T-cell (primary cell): Measurements from ENCODE around the gene EIF3M. TPM values are rescaled to one million over a fixed set of nuclear protein-coding genes. Genes with fewer than 3 reads are reported as not detected.

ENCODE experiments used
- ATAC-seq, 4 experiments: fragments of 200-7000 bp in 3 of 4; fragments of 150-1000 bp in 1 of 4; cut with Tn5 transposase; replicated peaks in 1 of 4; 1 replicate in 3 of 4; 2 replicates in 1 of 4; pipeline ENCODE4 v1.10.0; 2021; ENCODE audit warnings: moderate library complexity in 3 of 4, mild to moderate bottlenecking in 2 of 4, moderate number of reproducible peaks in 1 of 4
- CTCF ChIA-PET, 2 donors: fragments of 300-600 bp; sonication (Branson Sonifier 250); formaldehyde crosslinking; loops; one replicate each; lab custom pipeline; 2022; ENCODE audit warnings: antibody characterized with exemption in 2 of 2; lab: Charles Lee
- POLR2A ChIA-PET, 2 donors: fragments of 300-600 bp; sonication (Branson Sonifier 250); formaldehyde crosslinking; loops; one replicate each; lab custom pipeline; 2022; ENCODE audit warnings: antibody characterized with exemption in 2 of 2; lab: Charles Lee
- DNase-seq, 35 experiments: peaks; one replicate each; pipeline versions ENCODE4 v3.0.0 to v3.0.0-alpha.2; 2013 to 2023
- H3K27ac ChIP-seq: one replicate; pipeline ENCODE4 v1.5.1; 2013; ENCODE audit warnings: low read length
- H3K27me3 ChIP-seq, 2 experiments: replicated peaks in 1 of 2; 1 replicate in 1 of 2; 2 replicates in 1 of 2; pipeline versions ENCODE4 v1.6.1 to v1.7.0; 2013; ENCODE audit warnings: low read length in 1 of 2, mixed read lengths in 1 of 2; ENCODE audit not compliant: control insufficient read depth in 2 of 2, insufficient read depth in 2 of 2; ENCODE audit errors: extremely low read depth in 1 of 2
- H3K36me3 ChIP-seq, 2 donors: 1 replicate in 1 of 2; 2 replicates in 1 of 2; pipeline versions ENCODE4 v1.6.1 to v1.7.0; 2013; ENCODE audit warnings: low read length in 1 of 2; ENCODE audit not compliant: control insufficient read depth in 2 of 2, insufficient read depth in 1 of 2; ENCODE audit errors: extremely low read depth in 1 of 2
- H3K4me1 ChIP-seq, 2 experiments: 1 replicate in 1 of 2; 2 replicates in 1 of 2; pipeline versions ENCODE4 v1.6.1 to v1.7.0; 2013; ENCODE audit warnings: low read length in 2 of 2, mixed read lengths in 1 of 2; ENCODE audit not compliant: insufficient read depth in 2 of 2, control insufficient read depth in 1 of 2; ENCODE audit errors: extremely low read depth in 1 of 2
- H3K4me3 ChIP-seq, 2 donors: 1 replicate in 1 of 2; 2 replicates in 1 of 2; pipeline versions ENCODE4 v1.5.1 to v1.7.0; 2013; ENCODE audit warnings: mild to moderate bottlenecking in 2 of 2, low read length in 1 of 2, moderate library complexity in 1 of 2; ENCODE audit not compliant: control insufficient read depth in 1 of 2; ENCODE audit errors: extremely low read depth in 1 of 2
- H3K9me3 ChIP-seq: 2 replicates; pipeline ENCODE4 v1.7.0; 2013
- H3K27ac Mint-ChIP-seq, 2 donors: one replicate each; pipeline ENCODE4 v1.8.0; 2020 to 2021; ENCODE audit warnings: mild to moderate bottlenecking in 2 of 2, mixed read lengths in 2 of 2
- H3K27me3 Mint-ChIP-seq, 2 donors: one replicate each; pipeline ENCODE4 v1.8.0; 2021 to 2022; ENCODE audit warnings: mixed read lengths in 2 of 2
- H3K36me3 Mint-ChIP-seq: one replicate; pipeline ENCODE4 v1.8.0; 2021; ENCODE audit warnings: mixed read lengths
- H3K4me1 Mint-ChIP-seq, 3 donors: one replicate each; pipeline ENCODE4 v1.8.0; 2020 to 2022; ENCODE audit warnings: mixed read lengths in 3 of 3, mild to moderate bottlenecking in 1 of 3
- H3K4me3 Mint-ChIP-seq, 3 donors: one replicate each; pipeline ENCODE4 v1.8.0; 2020 to 2022; ENCODE audit warnings: mild to moderate bottlenecking in 3 of 3, mixed read lengths in 3 of 3, moderate library complexity in 3 of 3
- H3K9me3 Mint-ChIP-seq, 3 donors: one replicate each; pipeline ENCODE4 v1.8.0; 2020 to 2022; ENCODE audit warnings: mixed read lengths in 3 of 3
- WGBS: methylation state at CpG from one replicate; pipeline ENCODE4 v1.1.5; 2013; ENCODE audit warnings: missing lambda C conversion rate; ENCODE audit not compliant: insufficient coverage; 5-methylcytosine and 5-hydroxymethylcytosine counted together
- total RNA-seq, 35 experiments: library from RNA in 6 of 35; stranded (reverse) in 6 of 35; fragments of 120-200 nt in 1 of 35; gene quantifications; one replicate each; pipeline versions ENCODE4 v1.2.1 to v1.2.4 and lab custom pipeline; 2013 to 2026

EIF3M gene
- total RNA-seq, 5 donors from 2014 or later (not counting 1 experiment from before 2014, with no cell fraction given) = 184 to 229 (median 209) TPM

- H3K9me3 ChIP-seq = no peaks in the 10 kb centered on the region
- Mint-ChIP-seq H3K27me3 (no peaks in the 10 kb centered on the region), H3K27ac (no peak overlapping the region), H3K4me3 (no peak overlapping the region), H3K9me3 (no peaks in the 10 kb centered on the region), H3K36me3 (no peaks in the 10 kb centered on the region), H3K4me1 (peaks cover 5 to 7% (median 7%) of the 10 kb centered on the region in 3 donors)
- no peaks in the 10 kb centered on the region for H3K27me3 ChIP-seq
- no peak overlapping the region for H3K4me3 ChIP-seq
- no peak overlapping the region for H3K27ac ChIP-seq
- CTCF ChIA-PET = no interaction called here
- POLR2A ChIA-PET = no interaction called here
- H3K4me1 ChIP-seq = no peaks in the 10 kb centered on the region
- DNase-seq (no peak), ATAC-seq (no peak)
- 99% methylated on average over 11 of the region's 11 CpGs for WGBS
- no peaks in the 10 kb centered on the region for H3K36me3 ChIP-seq
These were observed 21.8 kb upstream of the EIF3M start for GRCh38 chr11:32561835-32562234.

- Histone ChIP-seq H3K9me3 (no peaks in the 10 kb centered on the region), H3K4me3 (no peak overlapping the region), H3K36me3 (no peaks in the 10 kb centered on the region), H3K27me3 (no peaks in the 10 kb centered on the region), H3K27ac (no peak overlapping the region), H3K4me1 (no peaks in the 10 kb centered on the region)
- Mint-ChIP-seq H3K4me3 (no peak overlapping the region), H3K9me3 (no peaks in the 10 kb centered on the region), H3K27ac (no peak overlapping the region), H3K27me3 (no peaks in the 10 kb centered on the region), H3K36me3 (no peaks in the 10 kb centered on the region), H3K4me1 (peaks cover 9 to 14% (median 12%) of the 10 kb centered on the region in 3 donors)
- POLR2A ChIA-PET = no interaction called here
- ATAC-seq (no peak), DNase-seq (no peak)
- CTCF ChIA-PET = no interaction called here
- 91% methylated on average over 5 of the region's 10 CpGs for WGBS
These were observed 20.6 kb upstream of the EIF3M start for GRCh38 chr11:32562839-32563599.

- H3K4me3 ChIP-seq = no peak overlapping the region
These were observed 20.1 kb upstream of the EIF3M start for GRCh38 chr11:32563600-32563959.

GRCh38 chr11:32566517-32566916, 17.1 kb upstream of the EIF3M start:
- Mint-ChIP-seq H3K4me3 (no peak overlapping the region), H3K27ac (peak overlapping the region in 1 of 2 donors; percentile 39), H3K4me1 (peaks cover 12 to 18% (median 13%) of the 10 kb centered on the region in 3 donors), H3K36me3 (no peaks in the 10 kb centered on the region), H3K27me3 (peaks cover 7 to 12% of the 10 kb centered on the region in 2 donors), H3K9me3 (no peaks in the 10 kb centered on the region)
- Histone ChIP-seq H3K27ac (no peak overlapping the region), H3K4me3 (no peak overlapping the region), H3K36me3 (no peaks in the 10 kb centered on the region), H3K9me3 (no peaks in the 10 kb centered on the region), H3K4me1 (no peaks in the 10 kb centered on the region), H3K27me3 (no peaks in the 10 kb centered on the region)
- ATAC-seq (no peak), DNase-seq (no peak)
- ChIA-PET CTCF (no interaction called here), POLR2A (interaction anchor here in 1 of 2 donors (0.7 kb wide), 1 partner anchor 975 kb away, joined by 3 read pairs; no protein-coding TSS in a partner anchor)
- WGBS = no CpG with 5 or more reads among the region's 2 CpGs

More at GRCh38 chr11:32563600-32563959, 20.1 kb upstream of the EIF3M start:
- Mint-ChIP-seq H3K27ac (no peak overlapping the region), H3K4me3 (no peak overlapping the region), H3K36me3 (no peaks in the 10 kb centered on the region), H3K27me3 (no peaks in the 10 kb centered on the region), H3K4me1 (peaks cover 9 to 14% (median 12%) of the 10 kb centered on the region in 3 donors), H3K9me3 (no peaks in the 10 kb centered on the region)
- DNase-seq = no peak
- H3K4me1 ChIP-seq = no peaks in the 10 kb centered on the region
- ChIA-PET POLR2A (no interaction called here), CTCF (no interaction called here)
- no peaks in the 10 kb centered on the region for H3K36me3 ChIP-seq
- H3K27ac ChIP-seq = no peak overlapping the region
- WGBS = 80% methylated on average over 1 of the region's 3 CpGs
- ATAC-seq = no peak
- no peaks in the 10 kb centered on the region for H3K27me3 ChIP-seq
- no peaks in the 10 kb centered on the region for H3K9me3 ChIP-seq

GRCh38 chr11:32567154-32567553, 16.5 kb upstream of the EIF3M start:
- Mint-ChIP-seq H3K9me3 (no peaks in the 10 kb centered on the region), H3K36me3 (no peaks in the 10 kb centered on the region), H3K27me3 (peaks cover 9 to 14% of the 10 kb centered on the region in 2 donors), H3K4me1 (peaks cover 14 to 23% (median 15%) of the 10 kb centered on the region in 3 donors), H3K4me3 (no peak overlapping the region), H3K27ac (no peak overlapping the region)
- H3K27ac ChIP-seq = no peak overlapping the region
- no peaks in the 10 kb centered on the region for H3K4me1 ChIP-seq
- WGBS = no CpG with 5 or more reads among the region's 1 CpG
- no peaks in the 10 kb centered on the region for H3K36me3 ChIP-seq
- H3K4me3 ChIP-seq = no peak overlapping the region
- POLR2A ChIA-PET = no interaction called here
- ATAC-seq (no peak), DNase-seq (no peak)
- H3K27me3 ChIP-seq = no peaks in the 10 kb centered on the region
- CTCF ChIA-PET = no interaction called here
- H3K9me3 ChIP-seq = no peaks in the 10 kb centered on the region

- no peaks in the 10 kb centered on the region for H3K36me3 ChIP-seq
- H3K4me3 Mint-ChIP-seq = no peak overlapping the region
- H3K4me1 ChIP-seq = no peaks in the 10 kb centered on the region
- no peaks in the 10 kb centered on the region for H3K27me3 ChIP-seq
- H3K9me3 Mint-ChIP-seq = no peaks in the 10 kb centered on the region
- H3K27ac ChIP-seq = no peak overlapping the region
- no peak overlapping the region for H3K27ac Mint-ChIP-seq
- H3K4me1 Mint-ChIP-seq = peaks cover 14 to 23% (median 15%) of the 10 kb centered on the region in 3 donors
- H3K4me3 ChIP-seq = no peak overlapping the region
- no peaks in the 10 kb centered on the region for H3K36me3 Mint-ChIP-seq
- peaks cover 12 to 14% of the 10 kb centered on the region in 2 donors for H3K27me3 Mint-ChIP-seq
- CTCF ChIA-PET = no interaction called here
- POLR2A ChIA-PET = interaction anchor here in 1 of 2 donors (0.6 kb wide), 1 partner anchor 11 kb away, joined by 6 read pairs; no protein-coding TSS in a partner anchor
- no peak for DNase-seq
- 67% methylated on average over 1 of the region's 4 CpGs for WGBS
- H3K9me3 ChIP-seq = no peaks in the 10 kb centered on the region
- ATAC-seq = no peak
These were observed 14.2 kb upstream of the EIF3M start for GRCh38 chr11:32569313-32569881.
